T-helper 1 cell treated with Interleukin-12 subunit alpha and Interleukin-12 subunit beta and Interleukin-4 antibody, amounts not matched to agents 30 μg/mL and 1 μg/mL, for 36 hours (primary cell): ENCODE data around the gene LAMTOR2.
"Not testable (repeated sequence)": the region's sequence is repeated elsewhere in the genome, so short reads cannot be mapped to it uniquely, and the experiment has no call there.

Source experiments
- H3K27ac Mint-ChIP-seq: one replicate; pipeline ENCODE4 v1.8.0; 2021; ENCODE audit warnings: mild to moderate bottlenecking, mixed read lengths
- H3K27me3 Mint-ChIP-seq: one replicate; pipeline ENCODE4 v1.8.0; 2021; ENCODE audit warnings: low read depth, mixed read lengths
- H3K36me3 Mint-ChIP-seq: one replicate; pipeline ENCODE4 v1.8.0; 2021; ENCODE audit warnings: low read depth, mixed read lengths
- H3K4me1 Mint-ChIP-seq: one replicate; pipeline ENCODE4 v1.8.0; 2021; ENCODE audit warnings: low read depth, mixed read lengths
- H3K4me3 Mint-ChIP-seq: one replicate; pipeline ENCODE4 v1.8.0; 2021; ENCODE audit warnings: mild to moderate bottlenecking, moderate library complexity, mixed read lengths
- H3K9me3 Mint-ChIP-seq: one replicate; pipeline ENCODE4 v1.8.0; 2021; ENCODE audit warnings: mixed read lengths

The LAMTOR2 gene

GRCh38 chr1:156033011-156033410 lies 21.6 kb upstream of the LAMTOR2 start:
- Mint-ChIP-seq H3K9me3 (no peaks in the 10 kb centered on the region), H3K4me1 (peaks cover 12% of the 10 kb centered on the region), H3K27me3 (no peaks in the 10 kb centered on the region), H3K27ac (no peak overlapping the region), H3K36me3 (peaks cover 4% of the 10 kb centered on the region), H3K4me3 (no peak overlapping the region)

GRCh38 chr1:156034991-156035390 lies 19.6 kb upstream of the LAMTOR2 start:
- H3K27ac Mint-ChIP-seq, H3K9me3 Mint-ChIP-seq, H3K36me3 Mint-ChIP-seq, H3K27me3 Mint-ChIP-seq, H3K4me3 Mint-ChIP-seq: not testable (repeated sequence)
- peaks cover 12% of the 10 kb centered on the region for H3K4me1 Mint-ChIP-seq

GRCh38 chr1:156042828-156043227 lies 11.8 kb upstream of the LAMTOR2 start:
- Mint-ChIP-seq H3K4me1 (peaks cover 15% of the 10 kb centered on the region), H3K27me3 (no peaks in the 10 kb centered on the region), H3K36me3 (peaks cover 9% of the 10 kb centered on the region), H3K27ac (no peak overlapping the region), H3K9me3 (no peaks in the 10 kb centered on the region), H3K4me3 (no peak overlapping the region)

- Mint-ChIP-seq H3K27me3 (no peaks in the 10 kb centered on the region), H3K27ac (peak overlapping the region; percentile 43), H3K36me3 (peaks cover 15% of the 10 kb centered on the region), H3K9me3 (no peaks in the 10 kb centered on the region), H3K4me3 (peak overlapping the region; percentile 12), H3K4me1 (peaks cover 15% of the 10 kb centered on the region)
Measured at GRCh38 chr1:156045076-156045475, 9.5 kb upstream of the LAMTOR2 start.

- Mint-ChIP-seq H3K27ac (no peak overlapping the region), H3K9me3 (no peaks in the 10 kb centered on the region), H3K4me1 (peaks cover 19% of the 10 kb centered on the region), H3K4me3 (no peak overlapping the region), H3K36me3 (peaks cover 9% of the 10 kb centered on the region), H3K27me3 (no peaks in the 10 kb centered on the region)
Measured at GRCh38 chr1:156048663-156049258, 5.8 kb upstream of the LAMTOR2 start.

GRCh38 chr1:156050376-156050775 lies 4.2 kb upstream of the LAMTOR2 start:
- H3K27me3 Mint-ChIP-seq, result no peaks in the 10 kb centered on the region
- no peak overlapping the region for H3K4me3 Mint-ChIP-seq
- H3K27ac Mint-ChIP-seq, result no peak overlapping the region

GRCh38 chr1:156051011-156051725 lies 3.4 kb upstream of the LAMTOR2 start:
- H3K27me3 Mint-ChIP-seq, result no peaks in the 10 kb centered on the region
- H3K4me3 Mint-ChIP-seq, result peak overlapping the region; percentile 28
- peaks cover 9% of the 10 kb centered on the region for H3K36me3 Mint-ChIP-seq
- H3K27ac Mint-ChIP-seq, result no peak overlapping the region
- H3K4me1 Mint-ChIP-seq, result peaks cover 16% of the 10 kb centered on the region
- H3K9me3 Mint-ChIP-seq, result no peaks in the 10 kb centered on the region

More at GRCh38 chr1:156050376-156050775, 4.2 kb upstream of the LAMTOR2 start:
- H3K9me3 Mint-ChIP-seq, result no peaks in the 10 kb centered on the region
- peaks cover 9% of the 10 kb centered on the region for H3K36me3 Mint-ChIP-seq
- peaks cover 13% of the 10 kb centered on the region for H3K4me1 Mint-ChIP-seq

GRCh38 chr1:156052862-156053767 lies 1.5 kb upstream of the LAMTOR2 start:
- Mint-ChIP-seq H3K9me3 (no peaks in the 10 kb centered on the region), H3K27me3 (no peaks in the 10 kb centered on the region), H3K36me3 (peaks cover 11% of the 10 kb centered on the region), H3K4me3 (peak overlapping the region; percentile 93), H3K27ac (peak overlapping the region; percentile 92), H3K4me1 (peaks cover 18% of the 10 kb centered on the region)

- Mint-ChIP-seq H3K27me3 (no peaks in the 10 kb centered on the region), H3K27ac (peak within 1 kb of the TSS; percentile 92), H3K9me3 (no peaks in the 10 kb centered on the region), H3K4me3 (peak within 1 kb of the TSS; percentile 93), H3K36me3 (peaks cover 13% of the 10 kb centered on the region), H3K4me1 (peaks cover 18% of the 10 kb centered on the region)
Measured at GRCh38 chr1:156053768-156054499, 648 bp upstream of the LAMTOR2 start, which contains the start of gene UBQLN4. Gene UBQLN4, minus strand, starts transcription at chr1:156053798. Its CDS starts 97 bp downstream, at chr1:156053701.

- peak overlapping the region; percentile 36 for H3K27ac Mint-ChIP-seq
- peaks cover 5% of the 10 kb centered on the region for H3K36me3 Mint-ChIP-seq
- H3K4me1 Mint-ChIP-seq, result peaks cover 18% of the 10 kb centered on the region
- H3K9me3 Mint-ChIP-seq, result no peaks in the 10 kb centered on the region
- H3K27me3 Mint-ChIP-seq, result no peaks in the 10 kb centered on the region
- H3K4me3 Mint-ChIP-seq, result peak overlapping the region; percentile 86
Measured at GRCh38 chr1:156055281-156056048, 883 bp downstream of the LAMTOR2 start.

GRCh38 chr1:156056326-156056849 lies 1.8 kb downstream of the LAMTOR2 start:
- peaks cover 5% of the 10 kb centered on the region for H3K36me3 Mint-ChIP-seq
- no peak overlapping the region for H3K27ac Mint-ChIP-seq
- no peaks in the 10 kb centered on the region for H3K9me3 Mint-ChIP-seq
- H3K4me1 Mint-ChIP-seq, result peaks cover 18% of the 10 kb centered on the region
- no peak overlapping the region for H3K4me3 Mint-ChIP-seq
- no peaks in the 10 kb centered on the region for H3K27me3 Mint-ChIP-seq

- no peak within 1 kb of the TSS for H3K27ac Mint-ChIP-seq
- H3K4me1 Mint-ChIP-seq, result peaks cover 9% of the 10 kb centered on the region
Measured at GRCh38 chr1:156060937-156061636, 6.5 kb downstream of the LAMTOR2 start, which contains the start of gene RAB25. Gene RAB25, plus strand, starts transcription at chr1:156061160. Its CDS starts 241 bp downstream, at chr1:156061401.

GRCh38 chr1:156062189-156062588 lies 7.6 kb downstream of the LAMTOR2 start:
- H3K27me3 Mint-ChIP-seq, result peaks cover 3% of the 10 kb centered on the region
- H3K36me3 Mint-ChIP-seq, result peaks cover 3% of the 10 kb centered on the region
- H3K27ac Mint-ChIP-seq, result no peak overlapping the region
- no peak overlapping the region for H3K4me3 Mint-ChIP-seq
- peaks cover 13% of the 10 kb centered on the region for H3K4me1 Mint-ChIP-seq
- no peaks in the 10 kb centered on the region for H3K9me3 Mint-ChIP-seq

More at GRCh38 chr1:156060937-156061636, 6.5 kb downstream of the LAMTOR2 start, which contains the start of gene RAB25:
- Mint-ChIP-seq H3K9me3 (no peaks in the 10 kb centered on the region), H3K4me3 (no peak within 1 kb of the TSS), H3K36me3 (peaks cover 5% of the 10 kb centered on the region), H3K27me3 (no peaks in the 10 kb centered on the region)
